Gastroesophageal sphincter (tissue), 3 donors: ENCODE data around the gene UBE2H.

Source experiments
- CTCF ChIP-seq, 4 experiments: fragments of 200-600 bp in 2 of 4; fragments of 450-650 bp in 2 of 4; sonication (generic) in 1 of 4; IDR thresholded peaks; one replicate each; pipeline ENCODE4 v1.5.1; 2017 to 2019; ENCODE audit warnings: antibody characterized with exemption in 4 of 4, mild to moderate bottlenecking in 2 of 4, moderate library complexity in 2 of 4
- EP300 ChIP-seq: sonication (generic); formaldehyde crosslinking; IDR thresholded peaks from one replicate; pipeline ENCODE4 v1.6.1; 2017; ENCODE audit warnings: antibody characterized with exemption, mild to moderate bottlenecking
- POLR2A ChIP-seq, 2 donors: fragments of 450-650 bp; IDR thresholded peaks; one replicate each; pipeline ENCODE4 v1.6.1; 2017; ENCODE audit warnings: antibody characterized with exemption in 2 of 2, mild to moderate bottlenecking in 2 of 2, moderate library complexity in 1 of 2

- TF ChIP-seq POLR2A (IDR thresholded peaks at IDR 0.05) (no peak), CTCF (IDR thresholded peaks at IDR 0.05) (no peak), EP300 (no peak)
Measured at GRCh38 chr7:129980667-129981066, 27.9 kb upstream of the UBE2H start.
